Mesothelial cell of epicardium (in vitro differentiated cells): ENCODE results near the gene POLQ. TPM values are rescaled to one million over a fixed set of nuclear protein-coding genes. Genes with fewer than 3 reads are reported as not detected.

Experiments
- DNase-seq, 2 experiments: peaks; one replicate each; pipeline ENCODE4 v3.0.0; 2021; ENCODE audit warnings: low spot score in 2 of 2; ENCODE audit not compliant: unreplicated experiment in 2 of 2
- H3K27ac Mint-ChIP-seq: 2 replicates; pipeline ENCODE4 v1.8.0; 2021; ENCODE audit warnings: mixed read lengths
- H3K27me3 Mint-ChIP-seq: 2 replicates; pipeline ENCODE4 v1.8.0; 2021; ENCODE audit warnings: low read depth, mixed read lengths
- H3K36me3 Mint-ChIP-seq: 2 replicates; pipeline ENCODE4 v1.8.0; 2021; ENCODE audit warnings: mixed read lengths
- H3K4me1 Mint-ChIP-seq: 2 replicates; pipeline ENCODE4 v1.8.0; 2021; ENCODE audit warnings: mixed read lengths
- H3K4me3 Mint-ChIP-seq: 2 replicates; pipeline ENCODE4 v1.8.0; 2021; ENCODE audit warnings: mild to moderate bottlenecking, moderate library complexity, mixed read lengths
- H3K9me3 Mint-ChIP-seq: 2 replicates; pipeline ENCODE4 v1.8.0; 2021; ENCODE audit warnings: mixed read lengths
- CTCF ChIP-seq: fragments of 200-600 bp; sonication (generic); IDR thresholded peaks from one replicate; pipeline ENCODE4 v1.5.0; 2021; ENCODE audit warnings: antibody characterized with exemption; ENCODE audit not compliant: unreplicated experiment
- total RNA-seq: library from RNA; stranded (reverse); gene quantifications from 3 replicates; pipeline ENCODE4 v1.2.1, GENCODE V29; 2021

The POLQ gene
- total RNA-seq, 1 donor from 2014 or later = 4.9 TPM

- Mint-ChIP-seq H3K4me1 (no peaks in the 10 kb centered on the region), H3K9me3 (no peaks in the 10 kb centered on the region), H3K4me3 (no peak overlapping the region), H3K27me3 (no peaks in the 10 kb centered on the region), H3K27ac (no peak overlapping the region), H3K36me3 (peaks cover 3% of the 10 kb centered on the region)
- TF ChIP-seq CTCF = no peak
- no peak for DNase-seq
These were observed 55.6 kb downstream of the POLQ start for GRCh38 chr3:121490161-121490560.

GRCh38 chr3:121488628-121489027 lies 57.2 kb downstream of the POLQ start:
- no peaks in the 10 kb centered on the region for H3K9me3 Mint-ChIP-seq

DNA sequence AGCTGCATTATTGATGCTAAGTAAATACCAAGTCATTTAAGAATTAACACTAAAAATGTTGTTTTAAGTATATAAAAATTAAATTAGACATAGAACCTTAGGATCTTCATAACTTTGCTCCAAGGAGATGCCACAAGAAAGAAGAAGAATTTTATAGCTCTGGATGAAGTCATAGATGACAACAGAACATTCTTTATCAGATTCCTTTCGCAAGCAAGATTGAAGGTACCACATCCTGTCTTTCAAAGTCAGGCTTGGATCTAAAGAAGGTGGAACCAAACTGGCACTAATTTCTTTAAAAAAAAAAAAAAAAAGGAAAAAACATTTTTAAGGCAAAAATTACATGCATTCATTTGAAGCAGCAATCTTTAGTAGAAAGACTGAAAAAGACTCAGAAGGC lies 62.5 kb downstream of the POLQ start:
- no peak for TF ChIP-seq CTCF
- Mint-ChIP-seq H3K4me1 (no peaks in the 10 kb centered on the region), H3K9me3 (no peaks in the 10 kb centered on the region), H3K27ac (no peak overlapping the region), H3K27me3 (no peaks in the 10 kb centered on the region), H3K36me3 (peaks cover 4% of the 10 kb centered on the region), H3K4me3 (no peak overlapping the region)
- DNase-seq = no peak

More at GRCh38 chr3:121488628-121489027, 57.2 kb downstream of the POLQ start:
- no peaks in the 10 kb centered on the region for H3K27me3 Mint-ChIP-seq
- H3K4me1 Mint-ChIP-seq = no peaks in the 10 kb centered on the region
- H3K4me3 Mint-ChIP-seq = no peak overlapping the region
- DNase-seq = no peak
- no peak for TF ChIP-seq CTCF
- no peak overlapping the region for H3K27ac Mint-ChIP-seq
- H3K36me3 Mint-ChIP-seq = no peaks in the 10 kb centered on the region

- H3K27ac Mint-ChIP-seq = no peak overlapping the region
- no peaks in the 10 kb centered on the region for H3K9me3 Mint-ChIP-seq
- H3K4me1 Mint-ChIP-seq = no peaks in the 10 kb centered on the region
- no peak for DNase-seq
- H3K27me3 Mint-ChIP-seq = no peaks in the 10 kb centered on the region
- TF ChIP-seq CTCF = no peak
- no peak overlapping the region for H3K4me3 Mint-ChIP-seq
- H3K36me3 Mint-ChIP-seq = peaks cover 4% of the 10 kb centered on the region
These were observed 63.1 kb downstream of the POLQ start for GRCh38 chr3:121482660-121483059.

- Mint-ChIP-seq H3K9me3 (no peaks in the 10 kb centered on the region), H3K27ac (no peak overlapping the region), H3K4me1 (no peaks in the 10 kb centered on the region), H3K4me3 (no peak overlapping the region), H3K27me3 (no peaks in the 10 kb centered on the region), H3K36me3 (peaks cover 4% of the 10 kb centered on the region)
- TF ChIP-seq CTCF = no peak
- no peak for DNase-seq
These were observed 64.5 kb downstream of the POLQ start for GRCh38 chr3:121481106-121481880.

GRCh38 chr3:121477589-121477988 lies 68.2 kb downstream of the POLQ start:
- no peak for TF ChIP-seq CTCF
- Mint-ChIP-seq H3K9me3 (no peaks in the 10 kb centered on the region), H3K4me1 (no peaks in the 10 kb centered on the region), H3K4me3 (no peak overlapping the region), H3K36me3 (peaks cover 11% of the 10 kb centered on the region), H3K27me3 (no peaks in the 10 kb centered on the region), H3K27ac (no peak overlapping the region)
- DNase-seq = no peak
